Mucosa of descending colon (tissue), 3 donors: ENCODE results near the gene LIFR. TPM values are rescaled to one million over a fixed set of nuclear protein-coding genes. Genes with fewer than 3 reads are reported as not detected.

Experiments
- ATAC-seq: fragments of 200-7000 bp; cut with Tn5 transposase; one replicate; pipeline ENCODE4 v1.9.1; 2020; ENCODE audit warnings: mild to moderate bottlenecking, moderate library complexity
- DNase-seq, 3 donors: peaks; one replicate each; pipeline ENCODE4 v3.0.0-alpha.2; 2020
- H3K36me3 ChIP-seq: fragments of 200-600 bp; one replicate; pipeline ENCODE4 v1.8.0; 2021; ENCODE audit warnings: low read depth, mild to moderate bottlenecking
- H3K4me1 ChIP-seq: fragments of 200-600 bp; one replicate; pipeline ENCODE4 v1.8.0; 2021; ENCODE audit warnings: low read depth, mild to moderate bottlenecking
- H3K4me3 ChIP-seq: fragments of 200-600 bp; one replicate; pipeline ENCODE4 v1.8.0; 2021; ENCODE audit warnings: mild to moderate bottlenecking
- H3K9me3 ChIP-seq: fragments of 200-600 bp; one replicate; pipeline ENCODE4 v1.8.0; 2021; ENCODE audit warnings: mild to moderate bottlenecking
- CTCF ChIP-seq: fragments of 200-600 bp; IDR thresholded peaks from one replicate; pipeline ENCODE4 v1.8.0; 2022; ENCODE audit warnings: antibody characterized with exemption, mild to moderate bottlenecking
- intact Hi-C, 2 donors: fragments of 100-400 bp; cut with DNase I in 1 of 2; cut with micrococcal nuclease in 1 of 2; formaldehyde crosslinking; loops; one replicate each; pipeline versions ENCODE4 v1.11.0 to v1.11.1; 2022; cut with DNase I, micrococcal nuclease
- long read RNA-seq, 2 donors: library from polyadenylated mRNA; unstranded; transcript quantifications; one replicate each; pipeline ENCODE4 v2.0.0, GENCODE V29; 2019 to 2021
- total RNA-seq, 3 donors: library from RNA; stranded (reverse); fragmentation: NEBNext Ultra II Directional in 2 of 3; extraction: Animal tissue kit (Norgen Biotek cat#: 25700) in 2 of 3; gene quantifications; one replicate each; pipeline versions ENCODE4 v1.2.1 to v1.2.4, GENCODE V29; 2021 to 2023
- donor health status: DM: no; HTN: no; CAD: no; lungs with moderate emphysema.
- donor health status: DM: no; HTN: no; CAD: no.
- donor health status: DM: no; HTN: yes; CAD: no.

LIFR gene
- total RNA-seq: 10 to 100 TPM in 2 of 3 donors, 1 to 10 TPM in 1; 9.5 to 28.9 (median 13.1) TPM
- long read RNA-seq, donor 1, partial matches to known transcripts: 1 of 3 reads
- long read RNA-seq, donor 1, other reads (novel, unspliced or antisense): 2 of 3 reads
- long read RNA-seq, donor 2: 0 reads

GRCh38 chr5:38556599-38557307 is at the start of gene LIFR:
LIFR (minus strand) TSS chr5:38556646; CDS start chr5:38530647, 25,999 bp downstream.
- DNase-seq (peak; percentile 48 to 66 (median 64)), ATAC-seq (peak; percentile 74)
- intact Hi-C loops: no loop called here
- H3K36me3 ChIP-seq: no peaks in the 10 kb centered on the region
- peaks cover 4% of the 10 kb centered on the region for H3K4me1 ChIP-seq
- H3K9me3 ChIP-seq: no peaks in the 10 kb centered on the region
- TF ChIP-seq CTCF: no peak
- peak within 1 kb of the TSS; percentile 26 for H3K4me3 ChIP-seq

GRCh38 chr5:38605610-38606009 is 49.2 kb upstream of the LIFR start:
- TF ChIP-seq CTCF: no peak
- Histone ChIP-seq H3K4me1 (no peaks in the 10 kb centered on the region), H3K36me3 (no peaks in the 10 kb centered on the region), H3K4me3 (no peak overlapping the region), H3K9me3 (no peaks in the 10 kb centered on the region)
- no peak for ATAC-seq
- DNase-seq: no peak
- intact Hi-C loops: no loop called here

GRCh38 chr5:38603691-38604090 is 47.2 kb upstream of the LIFR start:
- H3K9me3 ChIP-seq: no peaks in the 10 kb centered on the region
- DNase-seq (no peak), ATAC-seq (no peak)
- H3K36me3 ChIP-seq: no peaks in the 10 kb centered on the region
- intact Hi-C loops: no loop called here
- no peaks in the 10 kb centered on the region for H3K4me1 ChIP-seq
- no peak overlapping the region for H3K4me3 ChIP-seq
- no peak for TF ChIP-seq CTCF

- intact Hi-C loops: no loop called here
- ATAC-seq (no peak), DNase-seq (no peak)
- TF ChIP-seq CTCF: no peak
- H3K4me1 ChIP-seq: no peaks in the 10 kb centered on the region
- H3K36me3 ChIP-seq: no peaks in the 10 kb centered on the region
- no peaks in the 10 kb centered on the region for H3K9me3 ChIP-seq
- H3K4me3 ChIP-seq: no peak overlapping the region
These were observed 46.2 kb upstream of the LIFR start for GRCh38 chr5:38602641-38603040.

GRCh38 chr5:38601863-38602298 is 45.4 kb upstream of the LIFR start:
- H3K9me3 ChIP-seq: no peaks in the 10 kb centered on the region
- no peak for TF ChIP-seq CTCF
- no peak for DNase-seq
- H3K4me1 ChIP-seq: no peaks in the 10 kb centered on the region
- no peaks in the 10 kb centered on the region for H3K36me3 ChIP-seq
- ATAC-seq: no peak
- intact Hi-C loops: no loop called here
- no peak overlapping the region for H3K4me3 ChIP-seq
